Heart left ventricle (tissue), 16 donors: ENCODE data around the gene NCKIPSD. TPM values are rescaled to one million over a fixed set of nuclear protein-coding genes. Genes with fewer than 3 reads are reported as not detected.

Experiments
- ATAC-seq, 4 donors: fragments of 200-7000 bp; cut with Tn5 transposase; one replicate each; pipeline ENCODE4 v1.9.1; 2020 to 2022; ENCODE audit warnings: moderate library complexity in 4 of 4, mild to moderate bottlenecking in 3 of 4, moderate number of reproducible peaks in 1 of 4
- DNase-seq, 5 donors: peaks; one replicate each; pipeline ENCODE4 v3.0.0-alpha.2; 2020
- H3K27ac ChIP-seq, 12 donors: fragments of 200-600 bp; sonication (generic) in 4 of 12; one replicate each; pipeline versions ENCODE4 v1.5.0 to v1.8.0; 2016 to 2022; ENCODE audit warnings: mild to moderate bottlenecking in 2 of 12
- H3K27me3 ChIP-seq, 9 donors: fragments of 200-600 bp; sonication (generic) in 2 of 9; one replicate each; pipeline versions ENCODE4 v1.5.1 to v1.8.0; 2016 to 2022; ENCODE audit warnings: mild to moderate bottlenecking in 3 of 9
- H3K36me3 ChIP-seq, 9 donors: fragments of 200-600 bp; sonication (generic) in 2 of 9; one replicate each; pipeline versions ENCODE4 v1.5.0 to v1.8.0; 2018 to 2022; ENCODE audit warnings: mild to moderate bottlenecking in 2 of 9
- H3K4me1 ChIP-seq, 12 donors: fragments of 200-600 bp; sonication (generic) in 4 of 12; one replicate each; pipeline versions ENCODE4 v1.5.0 to v1.8.0; 2016 to 2022; ENCODE audit warnings: mild to moderate bottlenecking in 3 of 12
- H3K4me3 ChIP-seq, 12 donors: fragments of 200-600 bp; sonication (generic) in 4 of 12; one replicate each; pipeline versions ENCODE4 v1.5.0 to v1.8.0; 2017 to 2022; ENCODE audit warnings: mild to moderate bottlenecking in 9 of 12, moderate library complexity in 4 of 12
- H3K9me3 ChIP-seq, 12 donors: fragments of 200-600 bp; sonication (generic) in 4 of 12; one replicate each; pipeline versions ENCODE4 v1.5.0 to v1.8.0; 2016 to 2022; ENCODE audit warnings: mild to moderate bottlenecking in 1 of 12
- POLR2A ChIP-seq, 2 donors: fragments of 450-650 bp; IDR thresholded peaks; one replicate each; pipeline ENCODE4 v1.6.1; 2017; ENCODE audit warnings: antibody characterized with exemption in 2 of 2, mild to moderate bottlenecking in 2 of 2, moderate library complexity in 2 of 2
- WGBS, 4 donors: extraction: QIAGEN DNeasy Blood & Tissue Kit in 2 of 4; methylation state at CpG; one replicate each; pipeline versions ENCODE4 v1.1.5 to v1.1.7; 2013 to 2018; 5-methylcytosine and 5-hydroxymethylcytosine counted together
- intact Hi-C, 10 donors: fragments of 100-400 bp; cut with DNase I; formaldehyde crosslinking; loops; one replicate each; pipeline versions ENCODE4 v1.11.1 to v1.14.2; 2022
- polyA plus RNA-seq, 2 donors: library from polyadenylated mRNA; stranded (reverse); fragments of 200-250 nt; gene quantifications; one replicate each; pipeline ENCODE4 v1.2.3, GENCODE V29; 2013
- total RNA-seq, 9 donors: library from RNA; depleted of rRNA in 2 of 9; stranded (reverse); fragments of >200 nt in 2 of 9; fragmentation: NEBNext Ultra II Directional in 3 of 9; extraction: Animal tissue kit (Norgen Biotek cat#: 25700) in 3 of 9; gene quantifications; one replicate each; pipeline versions ENCODE4 v1.1.0 to v1.2.4, GENCODE V29; 2016 to 2023
- TF ChIP-seq, protein P1 (sequence below), 12 donors: fragments of 200-600 bp; sonication (generic) in 4 of 12; IDR thresholded peaks; one replicate each; pipeline versions ENCODE4 v1.5.0 to v1.8.0; 2018 to 2022; ENCODE audit warnings: antibody characterized with exemption in 12 of 12, mild to moderate bottlenecking in 5 of 12
- donor health status: ischemic (EF 13 %, LVEDD 7.1; RV severe dilation, severe dysfunction).
- donor health status: healthy with polysubstance abuse.
- donor health status: DM: no; HTN: yes; CAD: no.
- donor health status: DM: no; HTN: no; CAD: no.
- donor health status: ischemic (EF 25% LVEDD 6.9; RV normal size, moderate dysfunction).
- donor health status: ischemic (EF 25% LVEDD 5.7; RV mildly dilated, moderate dysfunction).
- donor health status: healthy.
- donor health status: DM: yes; HTN: yes; CAD: no.
- donor health status: ischemic (EF 35%, LVEDD 5.7; RV mildly dilated, moderate dysfunction).
- donor health status: nonischemic (EF 11% LVEDD 7.7; RV severe dilation, severe dysfunction).
- donor health status: DM: yes; HTN: yes; CAD: no.
- donor health status: PGD.
- donor health status: ischemic (EF 29% LVEDD 5.4; RV normal size, mild dysfunction).
- donor health status: nonischemic (EF 23%, LVEDD 6.1; RV moderate dilation, normal function).

The NCKIPSD gene
- total and polyA plus RNA-seq, 11 donors, result 9.8 to 47.6 (median 14.7) TPM

DNA sequence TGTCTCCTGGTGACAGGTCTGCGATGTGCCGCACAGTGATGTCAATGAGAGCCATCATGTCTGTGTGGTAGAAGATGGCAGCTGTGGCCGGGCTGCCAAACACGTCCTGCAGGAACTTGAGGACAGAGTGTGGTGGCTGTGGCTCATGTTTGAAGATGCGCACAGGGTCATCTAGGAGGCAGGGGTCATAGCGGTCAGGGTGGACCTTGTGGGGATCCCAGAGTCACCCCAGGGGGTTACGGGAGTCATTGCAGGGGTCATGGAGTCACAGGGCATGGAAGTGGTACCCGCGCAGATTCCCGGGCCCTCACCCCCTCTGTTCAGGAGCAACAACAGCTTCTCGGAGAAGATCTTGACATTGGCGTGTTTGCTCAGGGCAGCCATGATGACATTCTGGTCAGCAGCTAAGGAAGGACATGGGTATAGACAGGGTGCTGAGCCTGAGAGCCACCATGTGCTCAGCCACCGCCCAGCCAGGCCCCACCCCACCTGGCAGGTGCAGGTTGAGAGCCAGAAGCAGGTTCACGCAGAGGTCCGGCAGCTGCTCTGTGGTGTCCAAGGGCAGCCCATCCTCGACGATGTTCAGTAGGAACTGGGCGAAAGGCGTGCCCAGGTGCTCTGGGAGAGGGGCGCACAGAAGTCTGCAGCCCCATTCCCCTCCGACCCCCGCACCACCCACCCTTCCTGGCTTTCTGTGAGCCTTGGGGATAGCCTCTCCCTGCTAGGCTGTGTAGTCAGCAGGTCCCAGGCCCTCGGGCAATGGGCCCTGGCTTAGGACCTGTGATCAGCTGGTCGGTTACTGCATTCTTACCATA, 6.9 kb downstream of the NCKIPSD start:
- Histone ChIP-seq H3K27ac (no peak overlapping the region), H3K4me3 (no peak overlapping the region), H3K4me1 (peaks cover 0 to 11% (median 9%) of the 10 kb centered on the region in 12 donors), H3K9me3 (no peaks in the 10 kb centered on the region), H3K27me3 (no peaks in the 10 kb centered on the region), H3K36me3 (peaks cover 0 to 88% (median 78%) of the 10 kb centered on the region in 9 donors)
- WGBS, 4 donors, result 93 to 95% (median 95%) methylated on average over 18 to 24 of the region's 24 CpGs
- intact Hi-C loops, result no loop called here
- TF ChIP-seq, protein P1, sequence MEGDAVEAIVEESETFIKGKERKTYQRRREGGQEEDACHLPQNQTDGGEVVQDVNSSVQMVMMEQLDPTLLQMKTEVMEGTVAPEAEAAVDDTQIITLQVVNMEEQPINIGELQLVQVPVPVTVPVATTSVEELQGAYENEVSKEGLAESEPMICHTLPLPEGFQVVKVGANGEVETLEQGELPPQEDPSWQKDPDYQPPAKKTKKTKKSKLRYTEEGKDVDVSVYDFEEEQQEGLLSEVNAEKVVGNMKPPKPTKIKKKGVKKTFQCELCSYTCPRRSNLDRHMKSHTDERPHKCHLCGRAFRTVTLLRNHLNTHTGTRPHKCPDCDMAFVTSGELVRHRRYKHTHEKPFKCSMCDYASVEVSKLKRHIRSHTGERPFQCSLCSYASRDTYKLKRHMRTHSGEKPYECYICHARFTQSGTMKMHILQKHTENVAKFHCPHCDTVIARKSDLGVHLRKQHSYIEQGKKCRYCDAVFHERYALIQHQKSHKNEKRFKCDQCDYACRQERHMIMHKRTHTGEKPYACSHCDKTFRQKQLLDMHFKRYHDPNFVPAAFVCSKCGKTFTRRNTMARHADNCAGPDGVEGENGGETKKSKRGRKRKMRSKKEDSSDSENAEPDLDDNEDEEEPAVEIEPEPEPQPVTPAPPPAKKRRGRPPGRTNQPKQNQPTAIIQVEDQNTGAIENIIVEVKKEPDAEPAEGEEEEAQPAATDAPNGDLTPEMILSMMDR (IDR thresholded peaks at IDR 0.05), result no peak
- DNase-seq (no peak), ATAC-seq (no peak)

DNA sequence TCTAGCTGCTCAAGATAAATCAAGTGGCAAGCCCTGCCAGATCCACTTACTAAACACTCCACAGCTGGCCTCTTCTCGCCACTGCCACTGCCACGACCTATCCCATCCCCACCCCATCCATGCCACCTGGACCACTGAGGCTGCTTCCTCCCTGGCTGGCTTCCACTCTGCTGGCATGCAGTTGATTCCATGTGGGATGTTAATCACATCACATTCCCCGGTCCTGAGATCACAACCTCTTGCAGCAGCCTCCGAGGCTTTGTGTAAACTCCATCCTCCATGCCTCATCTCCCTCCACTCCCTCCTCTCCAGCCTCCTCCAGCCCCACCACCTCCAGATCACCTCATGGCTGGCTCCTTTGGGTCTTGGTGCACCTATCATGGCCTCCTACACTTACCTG, 7.7 kb downstream of the NCKIPSD start:
- intact Hi-C loops, result no loop called here
- Histone ChIP-seq H3K4me1 (peaks cover 0 to 3% (median 2%) of the 10 kb centered on the region in 12 donors), H3K4me3 (no peak overlapping the region), H3K27me3 (no peaks in the 10 kb centered on the region), H3K9me3 (no peaks in the 10 kb centered on the region), H3K36me3 (peaks cover 0 to 89% (median 80%) of the 10 kb centered on the region in 9 donors), H3K27ac (no peak overlapping the region)
- ATAC-seq (no peak), DNase-seq (no peak)
- no peak for TF ChIP-seq POLR2A (IDR thresholded peaks at IDR 0.05)
- TF ChIP-seq, protein P1 (IDR thresholded peaks at IDR 0.05), result no peak
- 59 to 64% (median 63%) methylated on average over 4 of the region's 4 CpGs for WGBS, 4 donors

DNA sequence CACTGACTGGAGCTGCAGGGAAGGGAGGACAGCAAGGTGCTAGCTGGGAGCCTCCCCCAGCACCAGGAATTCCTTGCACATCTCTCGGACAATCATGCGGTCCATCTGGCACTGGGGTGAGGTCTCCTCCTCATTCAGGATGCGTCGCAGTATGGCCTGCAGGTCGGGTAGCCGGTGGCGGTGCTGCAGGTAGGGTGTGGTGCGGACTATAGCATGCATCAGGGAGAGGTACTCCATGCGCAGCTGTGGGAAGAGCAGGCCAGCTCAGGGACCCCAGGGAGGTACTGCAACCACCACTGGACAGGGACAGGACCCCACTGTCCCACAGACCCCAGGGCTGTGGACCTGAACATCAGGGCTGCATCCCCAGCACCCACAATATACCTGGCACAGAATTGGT, 11.2 kb downstream of the NCKIPSD start:
- Histone ChIP-seq H3K27me3 (no peaks in the 10 kb centered on the region), H3K4me1 (no peaks in the 10 kb centered on the region), H3K27ac (no peak overlapping the region), H3K9me3 (no peaks in the 10 kb centered on the region), H3K36me3 (peaks cover 0 to 67% (median 61%) of the 10 kb centered on the region in 9 donors), H3K4me3 (no peak overlapping the region)
- ATAC-seq, result peak in 1 of 4 donors; percentile 13
- TF ChIP-seq, protein P1 (IDR thresholded peaks at IDR 0.05), result no peak
- WGBS, 4 donors, result 91 to 94% (median 93%) methylated on average over 9 of the region's 9 CpGs
- intact Hi-C loops, result no loop called here
- DNase-seq, result no peak

DNA sequence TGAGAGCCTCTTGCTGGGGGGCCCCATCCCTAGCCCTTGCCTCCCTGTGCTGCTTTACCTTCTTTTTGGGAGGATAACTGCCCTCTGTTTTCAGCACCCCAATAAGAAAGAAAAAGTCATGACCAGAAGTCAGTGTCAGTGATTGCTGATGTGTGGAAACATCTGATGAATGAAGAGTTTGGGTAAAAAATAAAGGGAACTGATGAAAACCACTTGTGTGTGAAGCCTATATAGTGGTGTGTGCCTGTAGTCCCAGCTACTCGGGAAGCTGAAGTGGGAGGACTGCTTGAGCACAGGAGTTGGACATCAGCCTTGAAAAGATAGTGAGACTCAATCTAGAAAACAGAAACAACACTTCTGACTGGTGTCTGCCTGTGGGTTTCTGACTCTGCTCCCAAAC, 13.2 kb downstream of the NCKIPSD start:
- no peak overlapping the region for H3K27ac ChIP-seq

More for the DNA sequence above, 13.2 kb downstream of the NCKIPSD start:
- intact Hi-C loops, result no loop called here
- Histone ChIP-seq H3K36me3 (peaks cover 0 to 47% (median 41%) of the 10 kb centered on the region in 9 donors), H3K9me3 (no peaks in the 10 kb centered on the region), H3K4me1 (no peaks in the 10 kb centered on the region), H3K27me3 (no peaks in the 10 kb centered on the region), H3K4me3 (no peak overlapping the region)
- ATAC-seq, result no peak
- 42 to 47% (median 43%) methylated on average over 1 of the region's 1 CpG for WGBS, 4 donors
- DNase-seq, result no peak
- TF ChIP-seq POLR2A (IDR thresholded peaks at IDR 0.05), result no peak
- TF ChIP-seq, protein P1 (IDR thresholded peaks at IDR 0.05), result no peak
